ENCODE measurements around the gene ADAMTS15. TPM values are rescaled to one million over a fixed set of nuclear protein-coding genes. Genes with fewer than 3 reads are reported as not detected.

ADAMTS15 gene
- total RNA-seq, 4 donors from 2014 or later = 18.4 to 34.1 (median 24.9) TPM

DNA sequence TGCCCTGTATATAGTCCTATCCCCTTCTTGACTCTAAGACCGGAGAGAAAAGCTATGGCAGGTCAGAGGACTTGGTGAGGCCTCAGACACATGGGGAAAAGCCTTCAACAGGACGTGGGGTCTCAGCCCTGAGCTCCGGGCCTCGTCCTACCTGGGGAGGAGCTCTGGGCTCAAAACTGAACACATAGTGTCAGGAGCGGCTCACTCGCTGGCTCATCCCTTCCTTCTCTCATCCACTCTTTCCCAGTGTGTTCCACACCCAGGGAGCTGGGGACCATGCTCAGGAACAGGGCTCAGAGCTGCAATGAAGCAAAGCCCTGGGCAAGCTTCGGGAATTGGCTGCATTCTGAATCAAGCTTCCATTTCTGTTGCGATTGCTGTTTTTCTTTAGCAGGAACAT lies 14.5 kb downstream of the ADAMTS15 start:
- no peaks in the 10 kb centered on the region for H3K9me3 ChIP-seq

DNA sequence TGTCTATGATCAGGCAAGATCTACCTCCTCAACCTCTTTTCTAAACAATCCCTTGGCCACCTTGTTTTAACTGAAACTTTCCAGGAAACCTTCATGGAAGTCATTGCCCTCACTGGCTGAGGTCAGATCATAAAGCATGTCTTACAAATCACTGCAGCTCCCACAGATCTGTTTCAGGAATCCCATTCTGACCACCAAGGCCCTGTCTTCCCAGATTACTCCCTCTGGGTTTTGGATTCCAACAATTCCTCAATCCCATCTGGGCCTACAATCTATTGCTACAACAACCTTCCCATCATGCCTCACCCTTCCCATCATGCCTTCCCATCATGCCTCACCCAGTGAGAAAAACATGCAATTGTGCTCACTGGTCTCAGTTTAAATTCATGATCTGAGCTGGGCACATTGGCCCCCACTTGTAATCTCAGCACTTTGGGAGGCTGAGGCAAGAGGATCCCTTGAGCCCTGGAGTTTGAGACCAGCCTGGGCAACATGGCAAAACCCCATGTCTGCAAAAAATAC lies 15.9 kb downstream of the ADAMTS15 start:
- Histone ChIP-seq H3K27me3 (no peaks in the 10 kb centered on the region), H3K4me1 (peaks cover 0 to 4% (median 0%) of the 10 kb centered on the region in 4 donors), H3K4me3 (no peak overlapping the region), H3K36me3 (peaks cover 0 to 60% (median 0%) of the 10 kb centered on the region in 3 donors), H3K27ac (no peak overlapping the region), H3K9me3 (no peaks in the 10 kb centered on the region)
- DNase-seq (ENCODE audit: low spot score in 2 of 2) = no peak
- TF ChIP-seq, protein P1, sequence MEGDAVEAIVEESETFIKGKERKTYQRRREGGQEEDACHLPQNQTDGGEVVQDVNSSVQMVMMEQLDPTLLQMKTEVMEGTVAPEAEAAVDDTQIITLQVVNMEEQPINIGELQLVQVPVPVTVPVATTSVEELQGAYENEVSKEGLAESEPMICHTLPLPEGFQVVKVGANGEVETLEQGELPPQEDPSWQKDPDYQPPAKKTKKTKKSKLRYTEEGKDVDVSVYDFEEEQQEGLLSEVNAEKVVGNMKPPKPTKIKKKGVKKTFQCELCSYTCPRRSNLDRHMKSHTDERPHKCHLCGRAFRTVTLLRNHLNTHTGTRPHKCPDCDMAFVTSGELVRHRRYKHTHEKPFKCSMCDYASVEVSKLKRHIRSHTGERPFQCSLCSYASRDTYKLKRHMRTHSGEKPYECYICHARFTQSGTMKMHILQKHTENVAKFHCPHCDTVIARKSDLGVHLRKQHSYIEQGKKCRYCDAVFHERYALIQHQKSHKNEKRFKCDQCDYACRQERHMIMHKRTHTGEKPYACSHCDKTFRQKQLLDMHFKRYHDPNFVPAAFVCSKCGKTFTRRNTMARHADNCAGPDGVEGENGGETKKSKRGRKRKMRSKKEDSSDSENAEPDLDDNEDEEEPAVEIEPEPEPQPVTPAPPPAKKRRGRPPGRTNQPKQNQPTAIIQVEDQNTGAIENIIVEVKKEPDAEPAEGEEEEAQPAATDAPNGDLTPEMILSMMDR (IDR thresholded peaks at IDR 0.05) = no peak
- TF ChIP-seq POLR2A (IDR thresholded peaks at IDR 0.05) (no peak), EP300 (IDR thresholded peaks at IDR 0.05) (no peak)

More for the DNA sequence above, 14.5 kb downstream of the ADAMTS15 start:
- Histone ChIP-seq H3K4me3 (no peak overlapping the region), H3K36me3 (peaks cover 0 to 56% (median 0%) of the 10 kb centered on the region in 3 donors), H3K4me1 (peaks cover 0 to 8% (median 0%) of the 10 kb centered on the region in 4 donors), H3K27me3 (no peaks in the 10 kb centered on the region), H3K27ac (no peak overlapping the region)
- no peak for DNase-seq (ENCODE audit: low spot score in 2 of 2)
- WGBS, 2 donors = 86 to 91% methylated on average over 8 of the region's 8 CpGs
- TF ChIP-seq, protein P1 (IDR thresholded peaks at IDR 0.05) = no peak
- TF ChIP-seq POLR2A (IDR thresholded peaks at IDR 0.05) (no peak), EP300 (IDR thresholded peaks at IDR 0.05) (no peak)

DNA sequence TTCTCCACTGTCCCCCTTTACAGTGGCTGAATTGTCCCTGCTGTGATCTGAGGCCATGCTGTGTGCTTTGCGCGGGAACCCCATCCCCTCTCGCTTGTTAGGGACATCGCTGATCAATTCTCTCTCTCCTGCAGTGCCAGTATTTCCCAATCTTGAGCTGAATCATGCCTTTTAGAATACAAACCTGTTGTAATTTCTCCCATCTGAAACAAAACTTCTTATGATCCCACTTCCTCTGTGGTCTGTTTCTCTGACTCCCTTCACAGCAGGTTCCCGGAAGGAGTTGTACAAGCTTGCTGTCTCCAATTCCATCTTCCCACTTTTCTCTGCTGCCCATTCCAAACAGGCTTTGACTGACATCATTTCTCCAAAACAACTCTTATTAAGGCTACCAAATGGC lies 16.8 kb downstream of the ADAMTS15 start:
- Histone ChIP-seq H3K4me3 (no peak overlapping the region), H3K36me3 (peaks cover 0 to 62% (median 0%) of the 10 kb centered on the region in 3 donors), H3K27me3 (no peaks in the 10 kb centered on the region), H3K27ac (no peak overlapping the region), H3K4me1 (peaks cover 0 to 4% (median 0%) of the 10 kb centered on the region in 4 donors), H3K9me3 (no peaks in the 10 kb centered on the region)
- TF ChIP-seq POLR2A (IDR thresholded peaks at IDR 0.05) (no peak), EP300 (IDR thresholded peaks at IDR 0.05) (no peak)
- TF ChIP-seq, protein P1 (IDR thresholded peaks at IDR 0.05) = no peak
- 93 to 96% methylated on average over 5 of the region's 5 CpGs for WGBS, 2 donors
- no peak for DNase-seq (ENCODE audit: low spot score in 2 of 2)

DNA sequence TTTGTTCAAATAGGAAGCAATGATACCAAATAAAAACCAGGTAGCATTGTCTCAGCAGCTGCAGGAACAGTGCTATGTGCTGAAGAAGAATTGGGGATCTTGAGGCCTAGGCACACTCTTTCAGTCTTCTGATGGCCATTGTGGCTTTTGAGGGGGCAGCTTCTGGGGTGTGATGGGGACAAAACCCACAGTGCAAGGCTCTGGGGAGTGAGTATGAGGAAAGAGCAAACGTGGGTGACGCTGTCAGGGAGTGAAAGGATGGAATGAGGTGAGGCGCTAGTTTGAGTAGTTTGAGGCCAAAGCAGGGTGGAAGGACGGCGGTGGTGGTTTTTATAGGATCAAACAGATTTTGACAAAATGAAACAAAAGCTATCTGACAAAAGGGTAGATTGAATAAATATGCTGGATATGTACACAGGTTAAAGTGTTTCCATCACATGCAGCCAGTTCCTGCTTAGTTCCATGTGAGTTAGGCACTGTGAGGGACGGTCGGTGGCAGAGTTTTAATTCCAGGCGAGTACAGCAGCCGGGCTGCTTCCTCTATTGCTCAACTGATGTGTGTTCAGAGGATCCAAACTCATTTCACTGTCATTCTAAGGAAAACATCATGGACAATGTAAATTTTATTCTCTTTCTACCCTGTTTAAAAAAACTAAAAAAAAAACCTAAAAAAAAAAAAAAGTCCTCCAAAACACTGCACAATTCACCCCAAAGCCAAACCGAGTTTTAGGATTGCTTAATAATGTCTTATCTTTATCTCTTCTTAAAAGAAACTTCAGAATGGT lies 18.9 kb downstream of the ADAMTS15 start:
- Histone ChIP-seq H3K27me3 (no peaks in the 10 kb centered on the region), H3K27ac (no peak overlapping the region), H3K36me3 (peaks cover 0 to 69% (median 4%) of the 10 kb centered on the region in 3 donors), H3K4me1 (no peaks in the 10 kb centered on the region), H3K4me3 (no peak overlapping the region), H3K9me3 (no peaks in the 10 kb centered on the region)
- DNase-seq (ENCODE audit: low spot score in 2 of 2) = no peak
- WGBS, 2 donors = 84 to 86% methylated on average over 10 of the region's 10 CpGs
- TF ChIP-seq EP300 (IDR thresholded peaks at IDR 0.05) (no peak), POLR2A (IDR thresholded peaks at IDR 0.05) (no peak)
- TF ChIP-seq, protein P1 (IDR thresholded peaks at IDR 0.05) = no peak

DNA sequence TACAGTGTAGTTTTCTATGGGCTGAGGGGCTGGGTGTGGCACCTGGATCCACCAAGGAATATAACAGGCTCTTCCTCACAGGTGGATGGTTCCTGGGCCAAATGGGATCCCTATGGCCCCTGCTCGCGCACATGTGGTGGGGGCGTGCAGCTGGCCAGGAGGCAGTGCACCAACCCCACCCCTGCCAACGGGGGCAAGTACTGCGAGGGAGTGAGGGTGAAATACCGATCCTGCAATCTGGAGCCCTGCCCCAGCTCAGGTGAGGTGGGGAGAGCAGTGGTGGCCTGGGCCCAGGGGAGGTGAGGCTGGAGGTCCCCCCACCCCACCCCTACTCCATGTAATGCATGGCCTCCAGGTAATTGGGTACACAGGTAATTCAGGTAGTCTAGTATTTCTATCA lies 20.7 kb downstream of the ADAMTS15 start:
- 95 to 98% methylated on average over 6 of the region's 6 CpGs for WGBS, 2 donors
- H3K4me3 ChIP-seq = no peak overlapping the region
- TF ChIP-seq, protein P1 (IDR thresholded peaks at IDR 0.05) = no peak
- no peak for TF ChIP-seq POLR2A (IDR thresholded peaks at IDR 0.05)
- no peak for TF ChIP-seq EP300 (IDR thresholded peaks at IDR 0.05)
- peaks cover 0 to 69% (median 4%) of the 10 kb centered on the region in 3 donors for H3K36me3 ChIP-seq
- no peaks in the 10 kb centered on the region for H3K27me3 ChIP-seq
- no peaks in the 10 kb centered on the region for H3K9me3 ChIP-seq
- no peak for DNase-seq (ENCODE audit: low spot score in 2 of 2)
- no peak overlapping the region for H3K27ac ChIP-seq
- H3K4me1 ChIP-seq = no peaks in the 10 kb centered on the region

Data from tibial nerve (tissue), 4 donors.